Fibroblast of mammary gland (primary cell): ENCODE measurements around the gene RPL3.

Experiments
- DNase-seq: peaks from one replicate; pipeline ENCODE4 v3.0.0-alpha.2; 2010; ENCODE audit warnings: low read depth
- H3K4me3 ChIP-seq: 2 replicates; pipeline ENCODE4 v1.5.1; 2011; ENCODE audit warnings: low read depth, mild to moderate bottlenecking, low read length, moderate library complexity; ENCODE audit not compliant: control insufficient read depth
- CTCF ChIP-seq: conservative IDR thresholded peaks from 2 replicates; pipeline ENCODE4 v1.5.1; 2011; ENCODE audit warnings: low read depth, low read length, inconsistent platforms; ENCODE audit not compliant: control insufficient read depth, insufficient read depth

RPL3 gene

DNA sequence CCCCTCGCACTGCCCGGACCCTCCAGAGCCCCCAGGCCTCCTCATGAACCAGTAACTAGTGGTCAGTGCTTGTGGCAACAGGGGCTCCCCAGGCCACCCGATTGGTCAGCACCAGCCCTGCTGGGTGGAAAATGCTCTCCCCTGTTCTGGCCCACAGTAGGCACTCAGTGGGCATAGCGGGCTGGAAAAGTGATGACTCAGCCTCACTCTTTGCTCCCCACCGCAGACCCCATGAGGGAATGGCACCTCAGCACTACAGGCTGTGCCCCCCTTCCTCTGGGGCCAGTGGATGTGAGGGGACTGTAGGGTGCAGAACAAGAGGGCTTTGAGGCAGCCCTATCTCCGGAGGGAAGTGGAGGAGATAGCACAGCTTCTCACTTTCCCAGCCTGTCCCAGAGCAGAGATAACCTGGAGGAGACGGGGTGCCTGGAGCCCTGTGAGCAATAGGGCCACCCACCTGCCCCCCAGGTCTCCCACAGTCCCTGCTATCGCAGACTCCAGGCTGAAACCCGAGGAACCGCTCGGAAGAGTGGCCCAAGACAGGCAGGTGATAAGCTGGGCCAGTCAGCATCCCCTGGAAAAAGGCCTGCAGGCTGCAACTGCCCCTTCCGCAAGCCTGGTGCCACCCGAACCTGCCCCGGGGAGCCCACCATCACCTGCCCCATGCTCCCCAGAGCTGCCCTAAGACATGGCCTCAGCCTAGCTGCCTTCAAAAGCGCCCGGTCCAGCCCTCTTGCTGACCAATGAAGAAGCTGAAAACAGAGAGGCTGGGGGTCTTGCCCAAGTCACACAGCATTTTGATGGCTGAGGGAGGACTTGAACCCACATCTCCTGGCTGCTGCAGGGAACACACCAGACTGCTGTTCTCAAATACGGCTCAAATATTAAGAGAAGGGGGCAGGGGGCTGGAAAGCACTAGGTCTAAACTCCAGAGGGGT lies 45.2 kb downstream of the RPL3 start:
- DNase-seq: no peak
- no peak for TF ChIP-seq CTCF
- no peak overlapping the region for H3K4me3 ChIP-seq

DNA sequence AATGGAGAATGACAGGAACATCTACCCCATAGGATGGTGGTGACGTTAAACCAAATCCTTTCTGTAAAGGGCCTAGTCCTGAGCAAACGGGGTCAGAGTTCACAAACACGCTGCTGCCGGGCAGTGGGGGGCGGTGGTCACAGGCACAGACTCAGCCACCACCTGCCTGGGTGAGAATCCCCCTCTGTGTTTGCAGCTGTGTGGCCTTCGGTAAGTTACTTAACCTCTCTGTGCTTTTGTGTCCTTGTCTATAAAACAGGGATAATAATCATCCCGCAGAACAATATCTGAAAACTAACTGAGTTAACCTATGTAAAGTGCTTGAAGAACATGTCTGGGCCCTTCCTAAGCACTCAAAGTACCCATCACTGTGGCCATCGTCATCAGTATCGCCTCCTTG lies 48.6 kb downstream of the RPL3 start:
- H3K4me3 ChIP-seq: no peak overlapping the region
- TF ChIP-seq CTCF: no peak

GRCh38 chr22:39270280-39270679 lies 49.1 kb downstream of the RPL3 start:
- DNase-seq: no peak
- no peak for TF ChIP-seq CTCF
- no peak overlapping the region for H3K4me3 ChIP-seq

More for the DNA sequence above, 48.6 kb downstream of the RPL3 start:
- no peak for DNase-seq

- no peak overlapping the region for H3K4me3 ChIP-seq
- no peak for DNase-seq
- no peak for TF ChIP-seq CTCF
Measured at GRCh38 chr22:39269095-39269790, 50.2 kb downstream of the RPL3 start.

DNA sequence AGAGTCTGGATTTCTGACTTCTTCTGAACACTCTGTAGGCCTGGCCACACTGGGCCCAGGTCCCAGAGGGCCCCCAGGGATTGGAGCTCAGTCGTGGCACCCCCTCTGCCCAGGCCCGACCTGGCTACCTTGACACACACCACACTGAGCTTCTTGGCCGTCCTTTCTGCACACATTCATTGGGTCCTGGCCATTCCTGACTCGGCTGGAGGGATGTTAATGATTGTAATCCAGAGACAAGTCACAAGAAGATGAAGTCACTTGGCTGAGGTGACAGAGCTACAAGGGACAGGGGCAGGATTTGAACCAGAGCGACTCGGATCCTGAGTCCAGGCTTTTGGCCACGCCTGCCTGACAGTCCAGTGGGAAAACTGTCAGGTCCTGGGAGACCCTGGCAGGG lies 50.8 kb downstream of the RPL3 start:
- no peak overlapping the region for H3K4me3 ChIP-seq
- TF ChIP-seq CTCF: no peak
- no peak for DNase-seq

GRCh38 chr22:39267974-39268373 lies 51.4 kb downstream of the RPL3 start:
- no peak overlapping the region for H3K4me3 ChIP-seq
- TF ChIP-seq CTCF: no peak
- no peak for DNase-seq
